Measurements from ENCODE around the gene PLEKHH1. TPM values are rescaled to one million over a fixed set of nuclear protein-coding genes. Genes with fewer than 3 reads are reported as not detected.

PLEKHH1 gene
- total RNA-seq, 2 donors from 2014 or later, result 32.7 to 54.7 TPM

GRCh38 chr14:67633451-67634147 is 100.5 kb downstream of the PLEKHH1 start:
- TF ChIP-seq POLR2A (IDR thresholded peaks at IDR 0.05) (no peak), CTCF (IDR thresholded peaks at IDR 0.05) (no peak)
- ATAC-seq (no peak), DNase-seq (no peak)
- no peaks in the 10 kb centered on the region for H3K9me3 ChIP-seq
- intact Hi-C loops (cut with DNase I), result no loop called here
- H3K27ac ChIP-seq, result no peak overlapping the region
- no peaks in the 10 kb centered on the region for H3K4me1 ChIP-seq
- no peaks in the 10 kb centered on the region for H3K27me3 ChIP-seq
- H3K36me3 ChIP-seq (replicated peaks in 1 of 2; ENCODE audit: insufficient read depth in 1 of 2, low read depth in 2 of 2), result no peaks in the 10 kb centered on the region
- no peak overlapping the region for H3K4me3 ChIP-seq
- WGBS, 2 donors, result 84 to 85% methylated on average over 5 of the region's 5 CpGs

- Histone ChIP-seq H3K4me1 (no peaks in the 10 kb centered on the region), H3K27ac (no peak overlapping the region), H3K4me3 (no peak overlapping the region), H3K27me3 (no peaks in the 10 kb centered on the region), H3K36me3 (replicated peaks in 1 of 2; ENCODE audit: insufficient read depth in 1 of 2, low read depth in 2 of 2) (no peaks in the 10 kb centered on the region), H3K9me3 (no peaks in the 10 kb centered on the region)
- ATAC-seq (peak; percentile 65), DNase-seq (peak in 1 of 4 donors; percentile 9)
- WGBS, 2 donors, result 60 to 67% methylated on average over 3 of the region's 3 CpGs
- TF ChIP-seq CTCF (IDR thresholded peaks at IDR 0.05), result no peak
- TF ChIP-seq POLR2A (IDR thresholded peaks at IDR 0.05), result no peak
- intact Hi-C loops (cut with DNase I), result no loop called here
Observed at GRCh38 chr14:67636361-67636919, 103.3 kb downstream of the PLEKHH1 start.

- H3K4me3 ChIP-seq, result no peak overlapping the region
- 89 to 94% methylated on average over 3 of the region's 3 CpGs for WGBS, 2 donors
- no peaks in the 10 kb centered on the region for H3K36me3 ChIP-seq (replicated peaks in 1 of 2; ENCODE audit: insufficient read depth in 1 of 2, low read depth in 2 of 2)
- intact Hi-C loops (cut with DNase I), result no loop called here
- no peak overlapping the region for H3K27ac ChIP-seq
- TF ChIP-seq CTCF (IDR thresholded peaks at IDR 0.05), result no peak
- no peak for TF ChIP-seq POLR2A (IDR thresholded peaks at IDR 0.05)
- H3K4me1 ChIP-seq, result no peaks in the 10 kb centered on the region
- no peaks in the 10 kb centered on the region for H3K9me3 ChIP-seq
- ATAC-seq, result no peak
- no peaks in the 10 kb centered on the region for H3K27me3 ChIP-seq
- no peak for DNase-seq
Observed at GRCh38 chr14:67638642-67639041, 105.6 kb downstream of the PLEKHH1 start.

Small RNA genes lying within 50 kb of the gene (small RNA-seq; reads per million reads assigned to genes)
- gene AL132640.3 (not detected), gene RF00019 (not detected)

Other genes with a start within 250 kb of the PLEKHH1 start
- 10 to 100 TPM; 39.7 to 40.9 TPM for gene ATP6V1D, start 173.5 kb upstream of the PLEKHH1 start, total RNA-seq
- gene EIF2S1, start 173.0 kb upstream of the PLEKHH1 start, total RNA-seq, result 10 to 100 TPM; 17.5 to 45.9 TPM
- gene PLEK2, start 121.1 kb upstream of the PLEKHH1 start, total RNA-seq, result 1 to 10 TPM; 7.5 to 9.2 TPM
- gene TMEM229B, start 44.6 kb upstream of the PLEKHH1 start, total RNA-seq, result 1 to 10 TPM; 2.0 to 4.4 TPM
- gene PIGH, start 67.0 kb downstream of the PLEKHH1 start, total RNA-seq, result 10 to 100 TPM; 14.2 to 30.1 TPM
- 1 to 10 TPM; 3.6 to 4.6 TPM for gene ARG2, start 86.6 kb downstream of the PLEKHH1 start, total RNA-seq
- gene VTI1B, start 141.3 kb downstream of the PLEKHH1 start, total RNA-seq, result 10 to 100 TPM; 24.4 to 41.2 TPM
- gene RDH11, start 162.5 kb downstream of the PLEKHH1 start, total RNA-seq, result 10 to 100 TPM; 19.4 to 26.2 TPM
- 1 to 10 TPM; 2.0 to 3.6 TPM for gene RDH12, start 168.6 kb downstream of the PLEKHH1 start, total RNA-seq